Measurements from ENCODE around the gene CYP21A2. TPM values are rescaled to one million over a fixed set of nuclear protein-coding genes. Genes with fewer than 3 reads are reported as not detected.
"Not testable (repeated sequence)": the region's sequence is repeated elsewhere in the genome, so short reads cannot be mapped to it uniquely, and the experiment has no call there.

CYP21A2 gene
- total RNA-seq, 2 experiments from 2014 or later: 0.16 to 0.27 TPM

GRCh38 chr6:32047855-32048766 is 9.9 kb downstream of the CYP21A2 start:
- intact Hi-C loops (cut with micrococcal nuclease): no loop called here
- H3K27ac Mint-ChIP-seq: no peak overlapping the region
- no peak overlapping the region for H3K4me3 Mint-ChIP-seq
- no peaks in the 10 kb centered on the region for H3K9me3 Mint-ChIP-seq
- no peaks in the 10 kb centered on the region for H3K36me3 Mint-ChIP-seq (ENCODE audit: low read depth)
- peaks cover 3% of the 10 kb centered on the region for H3K27me3 Mint-ChIP-seq
- DNase-seq (peak; percentile 72), ATAC-seq (peak; percentile 91)
- ChIA-PET CTCF (interaction anchor here (0.8 to 1.9 kb wide), 10 partner anchors 15 to 109 kb away, joined by 3 to 7 read pairs (median 3); partner anchors contain the start of gene PRRT1), POLR2A (no interaction called here)
- no peaks in the 10 kb centered on the region for H3K4me1 Mint-ChIP-seq (ENCODE audit: low read depth)
- TF ChIP-seq, protein P1, sequence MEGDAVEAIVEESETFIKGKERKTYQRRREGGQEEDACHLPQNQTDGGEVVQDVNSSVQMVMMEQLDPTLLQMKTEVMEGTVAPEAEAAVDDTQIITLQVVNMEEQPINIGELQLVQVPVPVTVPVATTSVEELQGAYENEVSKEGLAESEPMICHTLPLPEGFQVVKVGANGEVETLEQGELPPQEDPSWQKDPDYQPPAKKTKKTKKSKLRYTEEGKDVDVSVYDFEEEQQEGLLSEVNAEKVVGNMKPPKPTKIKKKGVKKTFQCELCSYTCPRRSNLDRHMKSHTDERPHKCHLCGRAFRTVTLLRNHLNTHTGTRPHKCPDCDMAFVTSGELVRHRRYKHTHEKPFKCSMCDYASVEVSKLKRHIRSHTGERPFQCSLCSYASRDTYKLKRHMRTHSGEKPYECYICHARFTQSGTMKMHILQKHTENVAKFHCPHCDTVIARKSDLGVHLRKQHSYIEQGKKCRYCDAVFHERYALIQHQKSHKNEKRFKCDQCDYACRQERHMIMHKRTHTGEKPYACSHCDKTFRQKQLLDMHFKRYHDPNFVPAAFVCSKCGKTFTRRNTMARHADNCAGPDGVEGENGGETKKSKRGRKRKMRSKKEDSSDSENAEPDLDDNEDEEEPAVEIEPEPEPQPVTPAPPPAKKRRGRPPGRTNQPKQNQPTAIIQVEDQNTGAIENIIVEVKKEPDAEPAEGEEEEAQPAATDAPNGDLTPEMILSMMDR (IDR thresholded peaks at IDR 0.05): peak; percentile 98

DNA sequence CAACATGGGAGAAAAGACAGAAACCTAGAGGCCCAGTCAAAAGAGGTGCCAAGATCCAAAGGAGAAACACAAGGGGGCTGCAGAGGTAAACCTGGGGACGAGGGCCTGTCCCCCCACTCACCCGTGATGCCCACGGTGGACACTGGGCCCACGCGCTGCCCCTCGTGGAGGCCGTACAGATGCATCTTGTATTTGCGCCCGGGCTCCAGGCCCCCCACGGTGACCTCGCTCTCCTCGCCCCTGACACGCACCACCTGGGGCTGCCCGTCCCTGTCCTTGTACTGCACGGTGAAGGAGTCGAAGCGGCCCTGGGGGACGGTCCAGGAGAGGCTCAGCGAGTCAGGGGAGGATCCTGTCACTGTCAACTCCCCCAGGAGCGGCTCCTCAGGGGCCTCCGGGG is 10.9 kb downstream of the CYP21A2 start:
- H3K9me3 Mint-ChIP-seq; H3K4me1 Mint-ChIP-seq (ENCODE audit: low read depth); POLR2A ChIA-PET; H3K4me3 Mint-ChIP-seq; H3K36me3 Mint-ChIP-seq (ENCODE audit: low read depth); H3K27ac Mint-ChIP-seq; H3K27me3 Mint-ChIP-seq; intact Hi-C loops (cut with micrococcal nuclease); ATAC-seq; DNase-seq: not testable (repeated sequence)
- CTCF ChIA-PET: interaction anchor here (0.8 kb wide), 1 partner anchor 70 kb away, joined by 3 read pairs; no protein-coding TSS in a partner anchor

DNA sequence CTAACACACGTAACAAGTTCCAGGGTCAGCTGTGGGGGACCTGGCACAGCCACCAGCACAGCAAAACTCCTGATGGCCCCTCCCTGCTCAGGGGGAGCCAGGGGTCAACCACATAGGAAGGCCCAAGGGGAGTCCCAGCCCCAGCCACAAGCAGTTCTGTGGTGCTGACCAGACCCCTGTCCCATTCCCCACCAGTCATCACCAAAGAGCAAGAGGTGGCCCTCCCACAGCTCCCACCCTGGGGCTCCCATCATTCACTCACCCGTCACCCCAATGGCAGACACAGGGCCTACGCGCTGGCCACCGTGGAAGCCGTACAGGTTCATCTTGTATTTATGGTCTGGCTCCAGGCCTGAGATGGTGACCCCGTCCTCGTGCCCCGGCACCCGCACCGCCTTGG is 11.5 kb downstream of the CYP21A2 start:
- POLR2A ChIA-PET; H3K27me3 Mint-ChIP-seq; intact Hi-C loops (cut with micrococcal nuclease); H3K9me3 Mint-ChIP-seq; H3K4me1 Mint-ChIP-seq (ENCODE audit: low read depth); CTCF ChIA-PET; H3K36me3 Mint-ChIP-seq (ENCODE audit: low read depth); ATAC-seq; DNase-seq; H3K4me3 Mint-ChIP-seq; H3K27ac Mint-ChIP-seq: not testable (repeated sequence)

DNA sequence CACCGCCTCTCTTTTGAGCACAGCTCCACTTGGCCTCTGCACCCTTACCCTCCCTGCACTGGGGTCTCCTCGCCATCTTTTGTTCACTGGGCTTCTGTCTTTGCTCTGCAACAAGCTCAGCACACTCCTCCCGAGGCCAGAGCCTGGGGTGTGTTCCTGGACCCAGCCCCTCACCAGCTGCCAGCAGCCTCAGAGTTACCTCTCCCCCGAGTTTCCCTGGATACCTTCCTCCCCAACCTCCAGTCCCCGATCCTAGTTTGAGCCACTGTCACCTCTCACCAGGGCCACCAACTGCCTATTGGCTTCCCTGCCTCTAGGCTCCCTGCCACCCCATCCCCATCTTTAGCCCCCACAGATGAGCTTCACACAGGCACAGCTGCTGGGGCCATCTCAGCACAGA is 12.3 kb downstream of the CYP21A2 start:
- H3K27me3 Mint-ChIP-seq: peaks cover 3% of the 10 kb centered on the region
- POLR2A ChIA-PET: no interaction called here
- TF ChIP-seq, protein P1 (IDR thresholded peaks at IDR 0.05): no peak
- ATAC-seq (no peak), DNase-seq (no peak)
- CTCF ChIA-PET: no interaction called here
- H3K4me3 Mint-ChIP-seq: no peak overlapping the region
- H3K27ac Mint-ChIP-seq: no peak overlapping the region
- intact Hi-C loops (cut with micrococcal nuclease): no loop called here
- no peaks in the 10 kb centered on the region for H3K4me1 Mint-ChIP-seq (ENCODE audit: low read depth)
- H3K36me3 Mint-ChIP-seq (ENCODE audit: low read depth): no peaks in the 10 kb centered on the region
- no peaks in the 10 kb centered on the region for H3K9me3 Mint-ChIP-seq

- DNase-seq; POLR2A ChIA-PET; H3K9me3 Mint-ChIP-seq; H3K36me3 Mint-ChIP-seq (ENCODE audit: low read depth); ATAC-seq; intact Hi-C loops (cut with micrococcal nuclease); CTCF ChIA-PET; H3K4me3 Mint-ChIP-seq; H3K27ac Mint-ChIP-seq; H3K27me3 Mint-ChIP-seq; H3K4me1 Mint-ChIP-seq (ENCODE audit: low read depth): not testable (repeated sequence)
Observed at GRCh38 chr6:32052626-32053025, 14.4 kb downstream of the CYP21A2 start.

- DNase-seq; H3K4me1 Mint-ChIP-seq (ENCODE audit: low read depth); POLR2A ChIA-PET; H3K27ac Mint-ChIP-seq; ATAC-seq; H3K36me3 Mint-ChIP-seq (ENCODE audit: low read depth); H3K9me3 Mint-ChIP-seq; H3K4me3 Mint-ChIP-seq; H3K27me3 Mint-ChIP-seq; CTCF ChIA-PET; intact Hi-C loops (cut with micrococcal nuclease): not testable (repeated sequence)
Observed at GRCh38 chr6:32053314-32053713, 15.1 kb downstream of the CYP21A2 start.

- DNase-seq; intact Hi-C loops (cut with micrococcal nuclease); H3K9me3 Mint-ChIP-seq; H3K4me1 Mint-ChIP-seq (ENCODE audit: low read depth); CTCF ChIA-PET; H3K4me3 Mint-ChIP-seq; H3K36me3 Mint-ChIP-seq (ENCODE audit: low read depth); POLR2A ChIA-PET; H3K27me3 Mint-ChIP-seq; ATAC-seq; H3K27ac Mint-ChIP-seq: not testable (repeated sequence)
Observed at GRCh38 chr6:32055756-32056155, 17.5 kb downstream of the CYP21A2 start.

Measured in activated CD8-positive, alpha-beta T cell treated with anti-CD3 and anti-CD28 coated beads for 36 hours (primary cell).